GM12873 (cell line): ENCODE data around the gene LMNB1.

Experiments
- TF ChIP-seq, protein P1 (sequence below): IDR thresholded peaks from 2 replicates; pipeline ENCODE4 v1.5.1; 2012; ENCODE audit warnings: low read depth, mild to moderate bottlenecking, moderate library complexity, low read length, control low read depth; ENCODE audit not compliant: insufficient read depth; ENCODE audit errors: missing control alignments

The LMNB1 gene

DNA sequence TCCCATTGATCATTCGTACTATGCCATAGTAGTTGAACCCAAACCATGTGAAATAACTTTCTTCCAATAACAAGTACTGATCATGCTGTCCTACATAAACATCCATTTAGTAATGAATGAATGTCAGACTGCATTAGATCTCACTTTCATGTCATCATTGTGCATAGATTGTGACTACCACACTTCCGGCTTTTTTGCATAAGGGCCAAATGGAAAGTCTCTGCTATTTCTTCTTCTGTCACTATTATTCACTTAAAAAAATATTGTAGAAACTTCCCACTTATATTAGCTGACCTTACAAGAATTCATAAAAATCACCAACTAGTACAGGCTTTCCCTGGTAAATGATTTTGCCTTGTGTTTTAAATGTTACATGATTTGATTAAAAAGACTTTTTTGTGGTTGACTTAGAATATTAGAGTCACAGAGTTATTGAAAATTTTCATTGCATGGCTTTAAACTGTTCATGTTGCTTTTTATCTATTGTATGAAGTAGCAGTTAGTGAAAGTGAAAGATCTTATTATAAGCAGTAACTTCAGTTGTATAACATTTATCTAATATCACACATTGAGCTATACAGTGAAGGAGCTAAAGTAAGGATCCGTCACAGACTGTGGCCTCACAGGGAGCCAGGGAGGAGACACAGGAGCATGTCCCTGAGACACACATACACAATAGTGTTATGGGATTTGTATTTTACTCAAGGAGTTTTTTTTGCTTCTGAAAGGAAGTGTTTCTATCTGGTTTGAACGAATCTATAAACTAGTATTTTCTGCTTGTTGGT lies 33.9 kb downstream of the LMNB1 start:
- TF ChIP-seq, protein P1, sequence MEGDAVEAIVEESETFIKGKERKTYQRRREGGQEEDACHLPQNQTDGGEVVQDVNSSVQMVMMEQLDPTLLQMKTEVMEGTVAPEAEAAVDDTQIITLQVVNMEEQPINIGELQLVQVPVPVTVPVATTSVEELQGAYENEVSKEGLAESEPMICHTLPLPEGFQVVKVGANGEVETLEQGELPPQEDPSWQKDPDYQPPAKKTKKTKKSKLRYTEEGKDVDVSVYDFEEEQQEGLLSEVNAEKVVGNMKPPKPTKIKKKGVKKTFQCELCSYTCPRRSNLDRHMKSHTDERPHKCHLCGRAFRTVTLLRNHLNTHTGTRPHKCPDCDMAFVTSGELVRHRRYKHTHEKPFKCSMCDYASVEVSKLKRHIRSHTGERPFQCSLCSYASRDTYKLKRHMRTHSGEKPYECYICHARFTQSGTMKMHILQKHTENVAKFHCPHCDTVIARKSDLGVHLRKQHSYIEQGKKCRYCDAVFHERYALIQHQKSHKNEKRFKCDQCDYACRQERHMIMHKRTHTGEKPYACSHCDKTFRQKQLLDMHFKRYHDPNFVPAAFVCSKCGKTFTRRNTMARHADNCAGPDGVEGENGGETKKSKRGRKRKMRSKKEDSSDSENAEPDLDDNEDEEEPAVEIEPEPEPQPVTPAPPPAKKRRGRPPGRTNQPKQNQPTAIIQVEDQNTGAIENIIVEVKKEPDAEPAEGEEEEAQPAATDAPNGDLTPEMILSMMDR: no peak

DNA sequence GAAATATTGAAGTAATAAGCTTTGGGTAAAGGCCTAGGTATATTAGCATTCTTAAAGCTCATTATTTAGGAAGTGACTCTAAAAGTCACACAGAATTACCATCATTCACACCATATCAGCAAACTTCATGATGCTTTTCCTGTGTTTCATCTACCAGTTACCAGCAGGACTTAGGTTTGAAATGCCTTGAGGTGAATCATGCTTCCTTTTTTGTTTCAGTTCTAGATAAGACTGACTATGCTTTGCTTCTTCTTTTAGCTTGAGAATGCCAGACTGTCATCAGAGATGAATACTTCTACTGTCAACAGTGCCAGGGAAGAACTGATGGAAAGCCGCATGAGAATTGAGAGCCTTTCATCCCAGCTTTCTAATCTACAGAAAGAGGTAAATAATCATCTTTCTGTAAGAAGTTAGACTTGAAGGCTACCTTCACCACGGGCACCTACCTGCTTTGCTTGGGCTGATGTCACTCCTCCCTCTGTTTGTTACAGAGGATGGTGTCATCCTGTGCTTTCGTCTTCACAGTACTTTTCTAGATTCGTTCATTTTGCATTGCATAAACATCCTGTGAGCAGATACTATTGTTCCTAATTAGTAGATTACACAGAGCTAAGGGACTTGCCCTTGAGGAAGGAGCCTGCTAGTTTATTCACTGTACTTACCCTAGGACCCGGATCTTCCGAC lies 34.7 kb downstream of the LMNB1 start:
- TF ChIP-seq, protein P1: no peak

DNA sequence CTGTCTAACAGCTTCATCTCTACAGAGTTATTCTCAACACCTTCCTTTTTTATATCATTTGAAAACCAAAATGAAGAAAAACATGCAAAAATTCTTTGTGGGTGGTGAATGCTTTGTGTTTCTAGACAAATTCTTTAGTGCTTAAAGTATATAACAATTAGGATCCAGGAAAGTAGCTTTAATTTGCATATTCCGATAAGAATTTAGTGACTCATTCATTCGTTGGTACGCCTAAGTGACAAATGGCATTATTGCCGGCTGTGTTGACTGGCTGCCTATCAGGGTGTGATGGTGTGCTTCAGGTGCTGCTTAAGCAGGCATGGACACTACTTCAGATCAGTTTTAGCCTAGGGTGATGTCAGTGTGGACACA lies 35.2 kb downstream of the LMNB1 start:
- TF ChIP-seq, protein P1: no peak

DNA sequence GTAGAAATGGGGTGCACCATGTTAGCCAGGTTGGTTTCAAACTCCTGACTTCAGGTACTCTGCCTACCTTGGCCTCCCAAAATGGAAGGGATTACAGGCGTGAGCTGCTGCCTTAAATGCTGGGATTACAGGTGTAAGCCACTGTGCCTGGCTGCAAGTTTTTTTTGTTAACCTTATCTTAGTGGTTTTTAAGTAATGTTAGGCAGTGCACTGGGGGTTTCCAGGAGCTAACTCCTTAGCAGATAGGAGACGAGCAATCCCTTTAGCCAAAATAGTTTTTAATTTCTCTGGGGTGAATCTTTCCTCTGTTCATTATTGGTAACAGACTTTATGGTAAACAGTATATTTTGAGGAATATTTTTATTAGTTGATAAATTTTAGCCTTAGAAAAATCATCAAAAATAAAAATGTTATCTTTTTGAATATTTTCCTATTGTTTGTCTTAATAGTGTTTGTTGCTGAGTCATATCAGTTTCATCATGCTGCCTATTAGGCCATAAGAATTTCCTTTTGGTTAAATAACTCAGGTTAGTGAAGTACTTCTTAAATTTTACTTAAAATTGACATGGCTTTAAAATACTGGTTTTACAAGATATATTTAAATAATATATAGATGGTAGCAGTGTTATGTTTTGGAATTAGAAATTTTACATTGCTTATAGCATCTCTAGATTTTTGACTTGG lies 37.9 kb downstream of the LMNB1 start:
- TF ChIP-seq, protein P1: no peak

DNA sequence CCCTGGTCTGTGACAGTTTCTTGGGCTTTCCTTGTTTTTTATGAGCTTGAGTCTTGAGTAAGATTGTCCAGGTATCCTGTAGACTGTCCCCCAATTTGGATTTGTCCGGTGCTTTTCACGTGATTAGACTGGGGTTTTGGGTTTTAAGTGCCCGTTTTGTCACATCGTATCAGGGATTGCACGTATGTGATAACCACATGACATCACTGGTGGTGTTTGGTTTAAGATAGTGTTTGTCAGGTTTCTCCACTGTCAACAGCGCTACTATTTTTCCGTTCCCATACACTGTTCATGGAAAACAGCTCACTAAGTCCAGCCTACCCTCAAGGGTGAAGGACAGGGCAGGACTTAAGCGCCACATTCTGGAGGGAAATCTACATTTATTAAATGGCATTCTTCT lies 39.7 kb downstream of the LMNB1 start:
- TF ChIP-seq, protein P1: no peak

DNA sequence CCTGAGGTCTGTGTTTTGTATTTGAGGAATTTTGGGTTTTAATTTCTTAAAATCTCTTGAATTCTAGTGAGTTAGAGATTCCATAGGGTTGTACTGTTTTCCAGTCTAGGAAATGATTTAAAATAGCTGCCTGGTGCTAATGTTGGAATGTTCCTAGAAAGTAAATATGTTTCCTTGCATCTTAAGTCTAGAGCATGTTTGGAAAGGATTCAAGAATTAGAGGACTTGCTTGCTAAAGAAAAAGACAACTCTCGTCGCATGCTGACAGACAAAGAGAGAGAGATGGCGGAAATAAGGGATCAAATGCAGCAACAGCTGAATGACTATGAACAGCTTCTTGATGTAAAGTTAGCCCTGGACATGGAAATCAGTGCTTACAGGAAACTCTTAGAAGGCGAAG lies 41.8 kb downstream of the LMNB1 start:
- TF ChIP-seq, protein P1: no peak

DNA sequence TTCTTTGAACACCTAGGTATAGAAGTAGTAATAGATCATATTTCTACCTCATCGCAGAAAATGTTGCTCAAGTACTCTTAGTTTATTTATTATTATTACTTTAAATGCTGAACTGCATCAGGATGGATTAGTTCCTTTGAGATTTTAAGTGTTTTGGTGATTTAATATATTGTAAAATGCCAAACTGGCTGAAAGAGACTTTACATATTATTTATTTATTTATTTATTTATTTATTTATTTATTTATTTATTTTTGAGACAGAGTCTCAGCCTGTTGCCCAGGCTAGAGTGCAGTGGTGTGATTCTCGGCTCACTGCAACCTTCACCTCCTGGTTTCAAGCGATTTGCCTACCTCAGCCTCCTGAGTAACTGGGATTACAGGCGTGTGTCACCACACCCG lies 42.3 kb downstream of the LMNB1 start:
- TF ChIP-seq, protein P1: no peak
